ENCODE measurements around the gene CHSY3.

Gene CHSY3

GRCh38 chr5:129962506-129962905, 58.2 kb downstream of the CHSY3 start:
- CTCF ChIA-PET = no interaction called here
- DNase-seq (ENCODE audit: low spot score) = no peak
- POLR2A ChIA-PET (ENCODE audit: low non-redundant PET) = no interaction called here
- TF ChIP-seq CTCF (conservative IDR thresholded peaks at IDR 0.05; ENCODE audit: low read depth) = no peak
- H3K27ac ChIP-seq = no peak overlapping the region

GRCh38 chr5:129963359-129963758, 59.1 kb downstream of the CHSY3 start:
- ChIA-PET CTCF (no interaction called here), POLR2A (ENCODE audit: low non-redundant PET) (no interaction called here)
- peak; percentile 8 for DNase-seq (ENCODE audit: low spot score)
- no peak overlapping the region for H3K27ac ChIP-seq
- no peak for TF ChIP-seq CTCF (conservative IDR thresholded peaks at IDR 0.05; ENCODE audit: low read depth)

GRCh38 chr5:129966071-129966470, 61.8 kb downstream of the CHSY3 start:
- CTCF ChIA-PET = interaction anchor here (0.7 kb wide), 1 partner anchor 1122 kb away, joined by 3 read pairs; no protein-coding TSS in a partner anchor
- POLR2A ChIA-PET (ENCODE audit: low non-redundant PET) = no interaction called here
- no peak for DNase-seq (ENCODE audit: low spot score)
- no peak overlapping the region for H3K27ac ChIP-seq
- no peak for TF ChIP-seq CTCF (conservative IDR thresholded peaks at IDR 0.05; ENCODE audit: low read depth)

GRCh38 chr5:129971714-129972113, 67.4 kb downstream of the CHSY3 start:
- H3K27ac ChIP-seq = no peak overlapping the region
- POLR2A ChIA-PET (ENCODE audit: low non-redundant PET) = no interaction called here
- CTCF ChIA-PET = interaction anchor here (1.0 kb wide), 1 partner anchor 1027 kb away, joined by 3 read pairs; no protein-coding TSS in a partner anchor
- DNase-seq (ENCODE audit: low spot score) = no peak
- no peak for TF ChIP-seq CTCF (conservative IDR thresholded peaks at IDR 0.05; ENCODE audit: low read depth)

- POLR2A ChIA-PET (ENCODE audit: low non-redundant PET) = no interaction called here
- H3K27ac ChIP-seq = no peak overlapping the region
- DNase-seq (ENCODE audit: low spot score) = no peak
- TF ChIP-seq CTCF (conservative IDR thresholded peaks at IDR 0.05; ENCODE audit: low read depth) = no peak
- CTCF ChIA-PET = no interaction called here
Observed at GRCh38 chr5:129972465-129973141, 68.3 kb downstream of the CHSY3 start.

GRCh38 chr5:129973716-129974426, 69.6 kb downstream of the CHSY3 start:
- ChIA-PET CTCF (no interaction called here), POLR2A (ENCODE audit: low non-redundant PET) (no interaction called here)
- TF ChIP-seq CTCF (conservative IDR thresholded peaks at IDR 0.05; ENCODE audit: low read depth) = no peak
- no peak overlapping the region for H3K27ac ChIP-seq
- no peak for DNase-seq (ENCODE audit: low spot score)
